Vagina (tissue), 2 donors: Measurements from ENCODE around the gene RELCH. TPM values are rescaled to one million over a fixed set of nuclear protein-coding genes. Genes with fewer than 3 reads are reported as not detected.
A peak's percentile ranks its signal among the peaks of the same experiment; 100 is the strongest.

Source experiments
- DNase-seq, 2 donors: peaks; one replicate each; pipeline ENCODE4 v3.0.0-alpha.2; 2017; ENCODE audit errors: extremely low spot score in 2 of 2
- H3K27ac ChIP-seq: fragments of 200-600 bp; sonication (generic); one replicate; pipeline ENCODE4 v1.5.1; 2019
- H3K27me3 ChIP-seq: fragments of 200-600 bp; sonication (generic); one replicate; pipeline ENCODE4 v1.5.1; 2019
- H3K36me3 ChIP-seq, 2 donors: fragments of 200-600 bp; sonication (generic); one replicate each; pipeline ENCODE4 v1.5.1; 2017 to 2019
- H3K4me1 ChIP-seq: fragments of 200-600 bp; sonication (generic); one replicate; pipeline ENCODE4 v1.5.1; 2019
- H3K4me3 ChIP-seq, 2 donors: fragments of 200-600 bp; sonication (generic); 1 replicate in 1 of 2; 2 replicates in 1 of 2; pipeline ENCODE4 v1.5.1; 2016 to 2019
- H3K9me3 ChIP-seq: fragments of 200-600 bp; sonication (generic); one replicate; pipeline ENCODE4 v1.5.1; 2019
- CTCF ChIP-seq, 3 experiments: fragments of 450-650 bp in 2 of 3; fragments of 200-600 bp in 1 of 3; sonication (generic) in 1 of 3; IDR thresholded peaks; one replicate each; pipeline ENCODE4 v1.5.1; 2017 to 2019; ENCODE audit warnings: antibody characterized with exemption in 3 of 3, mild to moderate bottlenecking in 2 of 3, moderate library complexity in 2 of 3
- POLR2A ChIP-seq, 2 donors: fragments of 450-650 bp; IDR thresholded peaks; one replicate each; pipeline ENCODE4 v1.6.1; 2017; ENCODE audit warnings: antibody characterized with exemption in 2 of 2, mild to moderate bottlenecking in 2 of 2, moderate library complexity in 2 of 2
- POLR2AphosphoS5 ChIP-seq, 2 donors: sonication (generic); formaldehyde crosslinking; IDR thresholded peaks; one replicate each; pipeline ENCODE4 v1.9.0; 2017; ENCODE audit warnings: antibody characterized with exemption in 2 of 2, mild to moderate bottlenecking in 2 of 2, low read depth in 1 of 2; ENCODE audit not compliant: insufficient read depth in 1 of 2
- intact Hi-C: fragments of 100-400 bp; cut with DNase I; formaldehyde crosslinking; loops from one replicate; pipeline ENCODE4 v1.15.1; 2023
- total RNA-seq: library from RNA; depleted of rRNA; stranded (reverse); fragments of >200 nt; gene quantifications from one replicate; pipeline ENCODE4 v1.2.3, GENCODE V29; 2016

RELCH gene
- total RNA-seq, 1 donor from 2014 or later = 59.9 TPM

DNA sequence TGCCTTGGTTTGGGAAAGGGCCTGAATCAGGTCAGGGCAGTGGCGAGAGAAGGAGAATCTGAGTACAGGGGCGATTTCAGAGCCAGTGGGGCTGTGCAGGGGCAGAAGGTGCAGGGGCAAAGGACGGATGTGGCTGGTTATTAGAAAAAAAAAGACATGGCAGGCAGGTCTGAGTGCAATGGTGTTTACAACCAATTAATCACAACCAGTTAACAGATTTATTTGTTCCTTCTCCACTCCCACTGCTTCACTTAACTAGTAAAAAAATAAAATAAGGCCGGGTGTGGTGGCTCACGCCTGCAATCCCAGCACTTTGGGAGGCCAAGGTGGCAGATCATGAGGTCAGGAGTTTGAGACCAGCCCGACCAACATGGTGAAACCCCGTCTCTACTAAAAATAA, 143.6 kb downstream of the RELCH start:
- intact Hi-C loops = no loop called here
- Histone ChIP-seq H3K36me3 (no peaks in the 10 kb centered on the region), H3K27me3 (no peaks in the 10 kb centered on the region), H3K27ac (no peak overlapping the region), H3K4me3 (no peak overlapping the region), H3K9me3 (no peaks in the 10 kb centered on the region), H3K4me1 (peaks cover 15% of the 10 kb centered on the region)
- no peak for TF ChIP-seq CTCF (IDR thresholded peaks at IDR 0.05)
- no peak for TF ChIP-seq POLR2AphosphoS5 (IDR thresholded peaks at IDR 0.05; ENCODE audit: insufficient read depth in 1 of 2, low read depth in 1 of 2)
- no peak for TF ChIP-seq POLR2A (IDR thresholded peaks at IDR 0.05)
- no peak for DNase-seq

GRCh38 chr18:62331581-62332356, 144.7 kb downstream of the RELCH start:
- no peak for DNase-seq
- H3K27me3 ChIP-seq = no peaks in the 10 kb centered on the region
- no peak overlapping the region for H3K4me3 ChIP-seq
- H3K4me1 ChIP-seq = peaks cover 4% of the 10 kb centered on the region
- no peaks in the 10 kb centered on the region for H3K36me3 ChIP-seq
- intact Hi-C loops = no loop called here
- no peaks in the 10 kb centered on the region for H3K9me3 ChIP-seq
- H3K27ac ChIP-seq = no peak overlapping the region
- TF ChIP-seq POLR2A (IDR thresholded peaks at IDR 0.05) (no peak), POLR2AphosphoS5 (IDR thresholded peaks at IDR 0.05; ENCODE audit: insufficient read depth in 1 of 2, low read depth in 1 of 2) (peak in 1 of 2 donors; percentile 25)

- H3K27ac ChIP-seq = no peak overlapping the region
- H3K9me3 ChIP-seq = no peaks in the 10 kb centered on the region
- no peaks in the 10 kb centered on the region for H3K27me3 ChIP-seq
- H3K36me3 ChIP-seq = no peaks in the 10 kb centered on the region
- H3K4me3 ChIP-seq = no peak overlapping the region
- DNase-seq = no peak
- TF ChIP-seq POLR2A (IDR thresholded peaks at IDR 0.05) = no peak
- TF ChIP-seq POLR2AphosphoS5 (IDR thresholded peaks at IDR 0.05; ENCODE audit: insufficient read depth in 1 of 2, low read depth in 1 of 2) = no peak
- no peak for TF ChIP-seq CTCF (IDR thresholded peaks at IDR 0.05)
- intact Hi-C loops = no loop called here
- peaks cover 3% of the 10 kb centered on the region for H3K4me1 ChIP-seq
Measured at GRCh38 chr18:62332431-62332830, 145.4 kb downstream of the RELCH start.

DNA sequence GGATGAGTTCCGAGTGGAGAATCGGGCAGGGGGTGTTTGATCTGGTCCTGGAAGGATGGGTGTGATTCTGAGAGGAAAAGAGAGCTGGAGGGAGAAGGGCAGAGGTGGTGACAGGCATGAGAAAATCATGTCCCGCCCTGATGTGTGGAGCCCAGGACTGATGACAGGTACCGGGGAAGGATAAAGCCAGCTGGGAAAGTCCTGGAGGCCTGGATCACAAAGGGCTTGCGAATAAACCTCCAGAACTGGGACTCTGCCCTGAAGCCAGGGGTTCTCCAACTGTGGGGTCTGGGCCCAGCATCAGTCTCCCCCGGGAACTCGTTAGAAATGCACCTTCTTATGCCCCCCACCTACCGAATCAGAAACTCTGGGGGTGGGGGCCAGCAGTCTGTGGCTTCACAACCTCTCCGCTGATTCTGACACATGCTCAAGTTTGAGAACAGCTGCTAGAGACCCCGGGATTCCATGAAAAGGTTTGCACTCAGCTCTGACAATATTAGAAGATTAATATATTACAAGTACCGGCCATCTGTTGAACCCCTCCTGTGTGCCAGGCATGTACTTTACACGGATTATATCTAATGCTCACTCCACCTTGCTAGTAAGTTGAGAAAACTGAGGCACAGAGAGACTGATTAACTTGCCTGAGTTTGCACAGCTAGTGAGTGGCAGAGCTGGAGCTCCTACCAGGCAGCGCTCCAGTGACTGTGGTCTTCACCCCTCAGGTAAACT, 146.1 kb downstream of the RELCH start:
- Histone ChIP-seq H3K9me3 (no peaks in the 10 kb centered on the region), H3K4me3 (no peak overlapping the region), H3K27me3 (no peaks in the 10 kb centered on the region), H3K36me3 (no peaks in the 10 kb centered on the region), H3K27ac (no peak overlapping the region), H3K4me1 (peaks cover 3% of the 10 kb centered on the region)
- DNase-seq = no peak
- TF ChIP-seq CTCF (IDR thresholded peaks at IDR 0.05) (no peak), POLR2AphosphoS5 (IDR thresholded peaks at IDR 0.05; ENCODE audit: insufficient read depth in 1 of 2, low read depth in 1 of 2) (no peak), POLR2A (IDR thresholded peaks at IDR 0.05) (no peak)
- intact Hi-C loops = no loop called here

GRCh38 chr18:62334120-62334519, 147.1 kb downstream of the RELCH start:
- H3K4me1 ChIP-seq = peaks cover 3% of the 10 kb centered on the region
- H3K9me3 ChIP-seq = no peaks in the 10 kb centered on the region
- no peak overlapping the region for H3K4me3 ChIP-seq
- no peak for DNase-seq
- intact Hi-C loops = no loop called here
- no peak overlapping the region for H3K27ac ChIP-seq
- no peaks in the 10 kb centered on the region for H3K27me3 ChIP-seq
- H3K36me3 ChIP-seq = no peaks in the 10 kb centered on the region
- no peak for TF ChIP-seq CTCF (IDR thresholded peaks at IDR 0.05)
- TF ChIP-seq POLR2AphosphoS5 (IDR thresholded peaks at IDR 0.05; ENCODE audit: insufficient read depth in 1 of 2, low read depth in 1 of 2) = no peak
- no peak for TF ChIP-seq POLR2A (IDR thresholded peaks at IDR 0.05)
